Activated B cell treated with CpG ODN at 0.5 μM for 24 hours (primary cell): ENCODE data around the gene PPIB. TPM values are rescaled to one million over a fixed set of nuclear protein-coding genes. Genes with fewer than 3 reads are reported as not detected.

ENCODE experiments used
- ATAC-seq: fragments of 200-7000 bp; cut with Tn5 transposase; one replicate; pipeline ENCODE4 v1.10.0; 2021; ENCODE audit warnings: low read depth, mild to moderate bottlenecking, moderate library complexity
- CTCF ChIA-PET: fragments of 350-600 bp; sonication (Branson Sonifier 250); formaldehyde crosslinking; loops from one replicate; lab custom pipeline; 2021; ENCODE audit warnings: antibody characterized with exemption; lab: Charles Lee
- POLR2A ChIA-PET: fragments of 350-600 bp; sonication (Branson Sonifier 250); formaldehyde crosslinking; loops from one replicate; lab custom pipeline; 2021; ENCODE audit warnings: antibody characterized with exemption; lab: Charles Lee
- DNase-seq: peaks from one replicate; pipeline ENCODE4 v3.0.0; 2022
- H3K27ac Mint-ChIP-seq: one replicate; pipeline ENCODE4 v1.8.0; 2020; ENCODE audit warnings: mixed read lengths
- H3K27me3 Mint-ChIP-seq: one replicate; pipeline ENCODE4 v1.8.0; 2021; ENCODE audit warnings: mixed read lengths
- H3K36me3 Mint-ChIP-seq: one replicate; pipeline ENCODE4 v1.8.0; 2021; ENCODE audit warnings: low read depth, mixed read lengths
- H3K4me1 Mint-ChIP-seq: one replicate; pipeline ENCODE4 v1.8.0; 2021; ENCODE audit warnings: mixed read lengths
- H3K4me3 Mint-ChIP-seq: one replicate; pipeline ENCODE4 v1.8.0; 2020; ENCODE audit warnings: mild to moderate bottlenecking, mixed read lengths
- H3K9me3 Mint-ChIP-seq: one replicate; pipeline ENCODE4 v1.8.0; 2020; ENCODE audit warnings: mixed read lengths
- CTCF ChIP-seq: fragments of 200-600 bp; IDR thresholded peaks from one replicate; pipeline ENCODE4 v1.8.0; 2022; ENCODE audit warnings: antibody characterized with exemption, mild to moderate bottlenecking
- intact Hi-C: fragments of 100-400 bp; cut with micrococcal nuclease; formaldehyde crosslinking; loops from one replicate; pipeline ENCODE4 v1.15.1; 2024
- total RNA-seq: library from RNA; stranded (reverse); gene quantifications from 2 replicates; pipeline ENCODE4 v1.2.3, GENCODE V29; 2022

Gene PPIB
- total RNA-seq, 1 donor from 2014 or later, result 225 TPM

DNA sequence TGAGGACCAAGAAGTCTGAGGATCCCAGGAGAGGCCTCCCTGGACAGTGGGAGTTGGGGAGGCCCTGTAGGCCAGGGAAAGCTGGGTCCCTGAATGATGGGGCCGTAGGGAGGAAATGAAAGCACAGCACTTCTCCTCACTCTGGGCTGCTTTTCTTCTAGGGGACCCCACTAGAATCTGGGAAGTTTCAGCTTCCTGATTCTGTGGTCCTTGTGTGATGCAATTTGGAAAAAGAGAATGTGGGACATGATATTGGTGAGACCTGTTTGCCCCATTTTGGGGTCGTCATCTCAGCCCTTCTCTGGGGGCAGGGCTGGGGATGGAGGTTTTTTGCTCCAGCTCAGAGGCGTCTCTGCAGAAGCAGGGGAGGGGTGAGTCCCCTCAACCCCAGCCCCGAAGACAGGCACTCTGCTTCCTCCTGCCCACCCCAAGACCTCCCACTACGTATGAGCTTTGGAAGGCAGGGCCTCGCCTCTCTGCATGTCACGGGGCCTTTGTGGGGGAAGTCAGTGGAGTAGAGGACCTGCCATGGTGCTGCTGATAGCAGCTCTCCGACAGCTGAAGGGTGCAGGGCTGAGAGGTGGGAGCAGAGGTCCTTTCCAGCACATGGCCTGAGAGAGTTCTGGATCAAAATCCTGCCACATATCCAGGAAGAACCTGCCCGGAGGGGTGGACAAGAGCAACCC is 12.8 kb downstream of the PPIB start:
- Mint-ChIP-seq H3K27me3 (no peaks in the 10 kb centered on the region), H3K4me1 (peaks cover 53% of the 10 kb centered on the region), H3K27ac (peak overlapping the region; percentile 75), H3K36me3 (peaks cover 18% of the 10 kb centered on the region), H3K9me3 (no peaks in the 10 kb centered on the region), H3K4me3 (peak overlapping the region; percentile 86)
- CTCF ChIA-PET, result interaction anchor here (0.6 to 1.4 kb wide), 3 partner anchors 13 to 482 kb away, joined by 3 to 5 read pairs (median 4); partner anchors contain the start of gene DAPK2
- ATAC-seq, result no peak
- POLR2A ChIA-PET, result interaction anchor here (0.7 to 6.9 kb wide), 4 partner anchors 13 to 435 kb away, joined by 3 to 124 read pairs (median 42); partner anchors contain the start of genes CIAO2A, PPIB and SNX1
- no peak for DNase-seq
- intact Hi-C loops, result loop anchor here (5.0 to 10.0 kb wide), 3 partner anchors 318 to 685 kb away; partner anchors contain the start of gene HERC1
- TF ChIP-seq CTCF, result no peak

- TF ChIP-seq CTCF, result no peak
- peak overlapping the region; percentile 75 for H3K27ac Mint-ChIP-seq
- CTCF ChIA-PET, result interaction anchor here (0.6 to 1.4 kb wide), 3 partner anchors 12 to 481 kb away, joined by 3 to 5 read pairs (median 4); partner anchors contain the start of gene DAPK2
- H3K36me3 Mint-ChIP-seq, result peaks cover 20% of the 10 kb centered on the region
- POLR2A ChIA-PET, result interaction anchor here (0.6 to 6.9 kb wide), 4 partner anchors 14 to 60 kb away, joined by 5 to 124 read pairs (median 42); partner anchors contain the start of genes CIAO2A, PPIB and SNX1
- ATAC-seq (no peak), DNase-seq (no peak)
- H3K9me3 Mint-ChIP-seq, result no peaks in the 10 kb centered on the region
- peak overlapping the region; percentile 86 for H3K4me3 Mint-ChIP-seq
- no peaks in the 10 kb centered on the region for H3K27me3 Mint-ChIP-seq
- intact Hi-C loops, result no loop called here
- peaks cover 56% of the 10 kb centered on the region for H3K4me1 Mint-ChIP-seq
Observed at GRCh38 chr15:64149424-64149823, 13.4 kb downstream of the PPIB start.

- peaks cover 55% of the 10 kb centered on the region for H3K4me1 Mint-ChIP-seq
- no peak for TF ChIP-seq CTCF
- peaks cover 20% of the 10 kb centered on the region for H3K36me3 Mint-ChIP-seq
- no peaks in the 10 kb centered on the region for H3K27me3 Mint-ChIP-seq
- ChIA-PET POLR2A (interaction anchor here (6.9 kb wide), 1 partner anchor 14 kb away, joined by 124 read pairs; the partner anchor contains the start of gene PPIB), CTCF (interaction anchor here (2.2 kb wide), 1 partner anchor 15 kb away, joined by 6 read pairs; the partner anchor contains the start of gene PPIB)
- ATAC-seq (no peak), DNase-seq (no peak)
- no peaks in the 10 kb centered on the region for H3K9me3 Mint-ChIP-seq
- intact Hi-C loops, result no loop called here
- peak overlapping the region; percentile 47 for H3K27ac Mint-ChIP-seq
- no peak overlapping the region for H3K4me3 Mint-ChIP-seq
Observed at GRCh38 chr15:64148581-64148980, 14.2 kb downstream of the PPIB start.

GRCh38 chr15:64148168-64148567 is 14.7 kb downstream of the PPIB start:
- CTCF ChIA-PET, result interaction anchor here (2.2 kb wide), 1 partner anchor 15 kb away, joined by 6 read pairs; the partner anchor contains the start of gene PPIB
- TF ChIP-seq CTCF, result no peak
- peaks cover 54% of the 10 kb centered on the region for H3K4me1 Mint-ChIP-seq
- H3K27me3 Mint-ChIP-seq, result no peaks in the 10 kb centered on the region
- H3K4me3 Mint-ChIP-seq, result no peak overlapping the region
- peaks cover 22% of the 10 kb centered on the region for H3K36me3 Mint-ChIP-seq
- ATAC-seq, result no peak
- DNase-seq, result no peak
- no peaks in the 10 kb centered on the region for H3K9me3 Mint-ChIP-seq
- H3K27ac Mint-ChIP-seq, result peak overlapping the region; percentile 50
- intact Hi-C loops, result no loop called here
- POLR2A ChIA-PET, result interaction anchor here (6.9 kb wide), 1 partner anchor 15 kb away, joined by 124 read pairs; the partner anchor contains the start of gene PPIB
